Stimulated activated CD8-positive, alpha-beta memory T cell treated with anti-CD3 and anti-CD28 coated beads, Interleukin-15, amount 100 ng/mL, for 1 hour (primary cell): ENCODE measurements around the gene NBEA.

Experiments
- DNase-seq: peaks from one replicate; pipeline ENCODE4 v3.0.0-alpha.2; 2020; ENCODE audit warnings: low read depth

NBEA gene

DNA sequence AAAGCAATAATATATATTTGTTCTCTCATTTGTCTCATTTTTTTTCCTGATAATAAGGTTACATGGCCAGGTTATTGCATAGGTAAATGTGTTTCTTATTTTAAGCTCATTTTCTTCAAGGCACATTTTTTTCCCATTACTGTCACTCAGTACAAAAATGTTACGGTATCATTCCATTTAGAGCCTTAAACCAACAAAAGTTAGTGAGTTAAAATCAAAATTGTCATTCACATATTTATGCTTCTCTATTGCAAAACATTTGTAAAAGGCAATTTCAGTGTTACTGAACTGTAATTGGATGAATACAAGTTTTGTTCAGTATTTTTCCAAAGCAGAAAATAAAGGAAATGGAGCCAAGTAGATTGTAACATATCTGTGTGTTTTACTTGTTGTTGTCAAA, 652.0 kb downstream of the NBEA start:
- DNase-seq: no peak

DNA sequence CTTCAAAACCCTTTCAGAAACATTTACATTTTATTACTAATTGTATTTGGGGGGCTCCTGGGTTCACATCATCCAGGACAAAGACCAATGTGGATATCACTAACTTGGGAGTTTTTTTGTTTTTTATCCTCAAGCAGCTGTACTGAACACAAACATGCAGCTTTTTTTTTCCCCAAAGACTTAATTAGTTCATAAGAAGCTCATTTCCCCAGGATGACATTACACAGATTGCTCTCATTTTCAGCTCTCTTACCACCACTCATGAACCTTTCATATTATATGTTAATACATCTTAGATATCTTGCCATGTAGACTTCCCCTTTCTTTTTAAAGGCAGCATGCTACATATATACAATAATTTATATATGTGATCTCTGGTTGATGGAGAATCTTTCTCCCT, 653.1 kb downstream of the NBEA start:
- DNase-seq: no peak

DNA sequence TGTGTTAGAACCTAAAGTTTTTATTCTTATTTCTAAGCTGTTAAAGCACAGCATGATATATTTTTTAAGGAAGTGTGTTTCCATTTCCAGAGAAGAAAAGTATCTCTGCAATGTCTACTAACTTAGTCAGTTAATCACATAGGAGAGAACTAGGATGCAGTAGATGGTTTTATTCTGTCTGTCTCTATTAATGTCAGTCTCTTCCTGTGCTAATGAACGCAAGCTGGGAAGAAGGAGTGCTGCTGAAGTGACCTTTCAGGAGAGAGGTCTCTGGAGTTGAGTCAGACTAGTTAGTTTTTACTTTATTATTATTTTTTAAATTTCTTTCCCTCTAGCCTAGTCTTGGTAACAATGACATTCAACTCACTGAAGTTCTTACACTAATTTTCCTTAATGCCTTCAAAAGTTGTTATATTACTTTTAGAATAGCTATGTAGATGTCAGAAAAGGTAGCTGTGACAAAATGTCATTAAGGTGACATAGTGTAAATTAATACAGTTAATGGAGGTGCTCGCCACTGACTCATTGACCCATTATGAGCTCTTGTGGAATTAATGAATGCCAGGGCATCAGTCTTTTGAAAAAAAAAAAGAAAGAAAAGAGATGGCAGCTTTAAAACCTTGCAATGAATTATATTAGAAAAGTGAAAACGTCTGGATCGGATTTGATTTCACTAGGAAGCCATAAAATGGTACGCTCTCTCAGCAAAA, 654.4 kb downstream of the NBEA start:
- DNase-seq: no peak

DNA sequence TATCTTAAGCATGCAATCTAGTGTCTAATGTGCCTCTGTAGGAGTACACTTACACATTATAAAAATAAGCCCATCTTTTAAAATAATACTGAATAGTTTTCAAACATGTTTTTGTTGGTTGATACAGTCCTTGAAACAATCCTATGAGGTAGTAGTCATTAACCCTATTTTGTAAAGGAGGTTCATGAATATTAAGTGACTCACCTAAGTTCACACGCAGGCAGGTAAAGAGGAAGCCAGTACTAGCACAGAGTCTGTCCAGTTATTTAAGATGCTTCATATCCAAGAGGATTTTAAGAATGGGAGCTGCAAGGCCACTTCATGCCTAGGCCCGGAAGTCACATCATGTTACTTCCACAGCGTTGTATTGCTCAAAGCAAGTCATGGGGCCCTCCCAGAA, 655.4 kb downstream of the NBEA start:
- no peak for DNase-seq

DNA sequence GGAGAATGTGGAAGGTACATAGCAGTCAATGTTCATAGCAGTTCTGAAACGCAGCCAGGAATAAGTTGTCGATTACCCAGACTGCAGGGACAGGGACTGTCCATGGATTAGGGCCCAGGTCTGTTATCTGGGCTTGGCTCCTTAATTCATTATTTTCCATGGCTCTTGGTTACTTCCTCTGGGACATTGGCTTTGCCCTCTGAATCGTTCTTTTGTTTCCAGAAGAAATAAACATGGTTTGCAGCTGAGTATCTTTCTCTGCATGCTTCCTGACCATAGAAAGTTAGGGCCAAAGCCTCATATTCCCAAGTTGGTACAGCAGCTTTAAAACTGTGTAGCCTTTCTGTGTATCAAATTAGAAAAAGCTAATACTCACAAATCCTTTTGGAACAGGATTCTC, 656.2 kb downstream of the NBEA start:
- no peak for DNase-seq

DNA sequence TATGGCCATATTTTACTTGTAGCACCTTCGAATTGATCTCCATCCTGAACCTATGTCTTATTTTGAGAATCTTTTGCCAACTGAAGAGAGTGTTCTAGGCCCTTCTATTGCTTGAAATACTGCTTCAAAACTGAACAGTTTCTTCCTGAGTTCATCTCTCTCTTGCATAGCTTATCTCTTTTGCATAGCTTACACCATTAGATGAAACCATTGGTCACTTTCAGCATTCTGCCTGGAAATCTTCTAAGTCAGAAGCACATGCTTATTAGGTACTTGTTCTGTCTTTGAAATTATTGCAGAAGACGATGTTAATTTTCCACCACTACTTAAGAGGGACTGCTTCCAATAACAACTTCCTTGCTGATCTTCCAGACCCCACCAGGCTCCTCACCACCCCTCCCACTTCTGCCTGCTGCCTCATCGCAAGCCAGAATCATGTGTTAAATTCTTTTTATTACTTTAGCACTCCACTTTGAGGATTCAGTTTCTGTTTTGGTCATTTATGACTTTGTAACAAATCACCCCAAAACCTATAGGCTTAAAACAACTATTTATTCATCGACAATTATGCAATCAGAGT, 656.8 kb downstream of the NBEA start:
- no peak for DNase-seq

DNA sequence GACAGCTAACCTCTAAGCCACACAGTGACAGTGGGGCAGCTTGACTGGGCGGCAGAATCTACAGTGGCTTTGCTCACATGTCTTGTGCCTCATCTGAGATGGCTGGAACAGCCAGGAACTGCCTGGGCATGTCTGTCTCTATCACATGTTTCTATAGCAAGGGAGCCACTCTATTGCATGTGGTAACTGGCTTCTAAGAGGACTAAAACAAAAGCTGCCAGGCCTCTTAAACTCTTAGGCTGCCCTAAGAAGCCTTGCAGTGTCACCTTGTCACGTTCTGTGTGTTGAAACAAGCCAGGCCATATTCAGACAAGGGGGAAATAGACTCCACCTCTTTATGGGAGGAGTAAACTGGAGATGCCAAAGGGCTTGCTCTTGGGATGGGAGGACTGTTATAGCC, 657.3 kb downstream of the NBEA start:
- no peak for DNase-seq

DNA sequence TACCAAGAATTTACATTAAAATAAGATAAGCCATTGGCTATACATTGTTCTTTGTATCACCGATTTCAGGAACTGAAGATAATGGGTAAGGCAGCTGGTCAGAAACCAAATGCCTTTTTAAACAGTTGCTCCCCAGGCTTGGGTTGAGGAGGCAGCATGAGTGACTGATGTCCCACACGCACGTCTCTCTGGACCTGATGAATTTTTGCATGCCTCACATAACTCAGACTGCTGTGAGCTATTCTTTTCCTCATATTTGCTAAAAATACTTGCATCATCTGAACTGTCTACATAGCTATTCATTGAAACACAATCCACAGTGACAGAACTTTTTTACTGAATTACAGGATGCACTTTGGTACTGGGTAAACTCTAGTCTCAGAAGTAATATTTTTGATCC, 658.1 kb downstream of the NBEA start:
- no peak for DNase-seq

DNA sequence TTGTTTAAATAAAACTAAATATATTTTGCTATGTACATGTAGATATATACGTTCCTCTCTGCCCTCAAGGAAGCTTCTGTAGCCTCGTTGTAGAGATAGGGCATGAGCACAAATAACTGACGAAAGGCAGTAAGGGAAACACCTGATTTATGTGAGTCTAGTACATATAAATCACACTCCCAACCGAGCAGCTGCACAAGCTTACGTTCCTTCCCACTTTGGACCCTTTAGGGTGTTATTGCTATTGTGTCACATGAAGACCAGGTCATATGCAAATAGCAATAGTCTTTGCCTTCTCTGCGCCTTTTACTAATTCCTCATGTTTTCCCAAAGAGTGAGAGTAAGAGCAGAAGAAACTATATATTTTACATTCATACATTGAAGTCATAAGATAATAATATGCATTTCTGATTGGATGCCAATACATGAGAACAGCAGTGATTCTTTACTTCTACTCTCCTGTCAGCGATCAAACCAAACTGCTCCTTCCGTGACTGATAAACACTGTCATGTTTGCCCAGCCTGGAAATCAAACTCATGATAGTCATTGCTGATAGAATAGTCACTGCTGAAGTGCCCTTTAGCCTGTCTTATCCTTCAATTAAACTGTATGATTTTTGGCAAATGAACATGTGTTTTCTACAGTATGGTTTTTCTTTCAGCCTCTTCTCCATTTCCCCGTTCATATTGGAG, 661.7 kb downstream of the NBEA start:
- DNase-seq: no peak

DNA sequence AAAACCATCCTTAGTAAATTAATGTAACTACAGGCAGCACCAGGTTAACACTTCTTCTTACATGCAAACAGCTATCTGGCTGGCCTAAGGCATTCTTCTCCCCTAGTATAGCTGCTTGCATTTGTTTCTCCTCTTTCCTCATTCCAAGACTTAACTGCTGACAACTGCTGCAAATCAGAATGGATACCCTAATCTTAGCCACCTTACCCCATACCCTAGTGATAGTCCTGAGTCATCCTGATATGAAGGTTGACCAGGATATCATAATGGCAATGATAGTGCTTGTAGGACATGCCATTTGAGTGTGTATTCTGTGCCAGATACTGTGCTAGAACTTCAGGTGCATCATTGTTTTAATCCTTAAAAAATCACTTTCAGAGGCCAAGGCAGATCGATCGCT, 672.6 kb downstream of the NBEA start:
- DNase-seq: no peak

DNA sequence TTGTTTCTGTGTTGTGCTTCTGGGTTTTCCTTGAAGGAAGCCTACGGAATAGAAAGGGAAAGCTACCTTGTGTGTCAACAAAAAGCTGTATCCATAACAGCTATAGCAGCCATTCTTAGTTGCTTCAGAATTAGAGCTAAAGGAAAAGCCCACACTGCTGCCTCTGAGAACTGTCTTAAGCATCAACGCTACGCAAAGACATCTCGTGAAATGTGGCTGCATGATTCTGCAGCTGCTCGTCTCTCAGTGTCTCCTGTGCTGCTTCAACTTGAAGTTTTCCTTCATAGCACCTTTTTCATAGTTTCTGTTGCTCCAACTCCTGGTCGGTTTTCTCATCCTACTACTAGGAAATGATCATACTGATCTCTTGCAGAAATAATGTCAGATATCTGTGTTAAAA, 675.4 kb downstream of the NBEA start:
- DNase-seq: no peak

DNA sequence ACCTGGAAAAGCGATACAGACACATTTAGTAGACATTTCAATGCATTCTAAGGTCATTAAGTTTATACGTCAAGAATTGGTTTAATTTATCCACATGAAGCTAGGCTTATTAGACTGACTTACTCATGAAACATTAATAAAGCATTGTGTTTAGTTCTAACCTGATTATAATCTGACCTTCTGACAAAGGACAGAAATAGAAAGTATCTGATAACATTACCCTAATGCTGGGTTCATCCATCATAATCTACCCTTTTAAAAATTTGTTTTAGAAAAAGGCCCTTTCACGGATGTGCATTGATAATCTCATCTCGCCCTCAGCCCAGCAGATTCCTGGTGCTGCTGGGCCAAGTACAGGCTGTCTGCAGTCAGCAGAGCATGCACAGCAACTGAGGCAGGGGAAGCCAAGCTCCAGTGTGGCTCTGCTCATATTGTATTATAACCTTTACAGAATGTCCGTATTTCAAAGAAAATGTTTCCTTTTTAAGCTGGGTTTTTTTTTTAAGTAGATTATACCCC, 676.6 kb downstream of the NBEA start:
- DNase-seq: no peak

DNA sequence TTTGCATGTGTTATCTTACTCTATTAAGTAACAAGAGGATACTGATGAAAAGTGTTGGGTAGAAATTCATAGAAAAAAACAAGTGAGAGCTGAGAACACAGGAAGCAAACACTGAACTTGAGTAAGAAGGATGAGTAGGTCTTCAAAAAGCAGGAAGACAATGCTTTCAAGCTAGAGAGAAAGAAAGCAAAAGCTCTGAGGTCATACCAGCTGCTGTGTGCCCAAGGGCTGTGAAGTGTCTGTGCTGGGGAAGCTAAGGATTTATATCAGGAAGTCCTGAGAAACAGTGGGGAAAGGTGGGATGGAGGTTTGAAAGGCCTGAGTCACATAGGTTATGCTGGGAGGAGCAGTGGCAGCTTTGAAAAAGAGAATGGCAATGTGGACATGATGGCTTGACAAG, 679.9 kb downstream of the NBEA start:
- no peak for DNase-seq

DNA sequence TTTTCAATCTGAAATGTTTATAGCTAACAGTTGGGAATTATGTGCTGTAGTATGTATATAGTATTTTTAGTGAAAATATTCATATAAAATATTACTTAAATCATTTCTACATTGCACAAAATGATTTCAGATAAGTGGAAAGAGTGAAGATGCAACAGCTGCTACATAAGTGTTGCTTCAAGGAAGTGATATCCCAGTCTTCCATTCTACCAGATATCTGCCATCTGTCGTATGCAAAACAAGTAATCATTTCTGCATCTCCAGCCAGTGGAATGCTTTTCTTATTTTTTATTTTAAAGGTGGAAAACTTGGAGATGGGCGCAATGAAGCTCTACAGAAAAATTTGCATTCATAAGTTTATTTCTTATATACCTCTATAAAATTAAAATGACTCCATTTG, 687.0 kb downstream of the NBEA start:
- no peak for DNase-seq

DNA sequence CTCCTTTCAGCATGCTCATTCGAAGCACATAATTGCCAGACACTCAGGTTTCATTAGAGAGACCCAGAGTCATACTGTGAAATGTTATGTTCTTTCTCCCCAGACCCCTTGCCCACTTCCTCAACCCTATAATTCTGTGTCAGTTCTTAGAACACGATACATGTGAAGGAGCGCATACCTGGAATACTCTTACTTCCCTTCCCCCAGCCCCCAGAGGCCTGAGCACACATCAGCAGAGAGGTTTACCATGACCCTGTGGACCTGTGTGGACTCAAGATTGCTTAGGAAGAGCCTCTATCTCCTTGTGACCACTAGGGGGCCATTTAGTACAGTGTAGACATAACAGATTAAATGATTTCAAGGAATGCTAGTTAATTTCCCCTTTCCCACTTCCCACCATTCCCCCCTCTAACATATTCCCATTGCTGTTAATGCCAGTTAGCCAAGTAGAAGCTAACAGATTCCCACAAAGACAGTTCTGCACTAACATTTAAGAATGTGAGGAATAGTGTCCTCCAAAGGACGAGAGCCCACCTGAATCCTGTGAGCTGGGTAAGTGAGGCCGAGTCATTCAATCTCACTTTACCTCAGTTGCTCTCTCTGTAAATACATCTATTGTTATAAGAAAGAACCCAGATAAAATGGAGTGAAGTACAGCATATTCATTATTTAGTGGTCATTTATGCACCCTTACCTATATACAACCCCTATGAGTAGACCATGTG, 688.6 kb downstream of the NBEA start:
- DNase-seq: no peak

DNA sequence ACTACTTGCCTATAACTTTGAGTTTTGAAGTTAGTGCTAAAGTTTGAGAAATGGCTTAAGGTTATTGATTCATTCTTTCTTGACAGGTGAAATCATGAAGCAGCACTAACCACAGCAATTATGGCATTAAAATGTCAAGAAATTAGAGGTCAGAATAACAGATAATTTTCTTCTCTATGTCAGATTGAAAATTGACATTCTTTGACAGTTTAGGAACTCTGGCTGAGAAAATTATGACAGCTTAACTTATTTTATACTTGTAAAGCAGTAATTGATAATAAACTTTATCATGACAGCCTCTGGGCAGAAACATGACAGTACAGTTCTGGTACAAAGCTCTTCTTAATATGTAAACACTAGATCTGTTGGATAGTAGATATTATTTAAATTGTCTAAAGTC, 689.6 kb downstream of the NBEA start:
- no peak for DNase-seq

DNA sequence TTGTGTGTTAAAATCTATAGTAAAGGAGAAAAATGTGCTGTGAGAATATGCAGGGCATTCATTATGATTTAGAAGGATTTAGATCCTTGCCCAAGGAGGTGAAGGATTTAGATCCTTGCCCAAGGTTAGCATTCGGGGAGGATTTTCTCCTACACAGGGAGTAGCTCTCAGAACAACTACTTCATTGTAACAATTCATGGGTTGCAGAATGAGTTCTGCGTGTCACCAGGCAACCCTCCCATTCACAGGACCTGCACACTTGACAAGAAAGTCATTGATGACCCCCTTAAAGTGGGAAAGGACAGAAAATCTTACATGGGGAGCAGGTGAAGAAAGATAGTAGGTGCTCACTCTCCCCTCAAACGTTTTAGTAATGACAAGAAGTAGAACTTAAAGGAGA, 701.6 kb downstream of the NBEA start:
- no peak for DNase-seq

DNA sequence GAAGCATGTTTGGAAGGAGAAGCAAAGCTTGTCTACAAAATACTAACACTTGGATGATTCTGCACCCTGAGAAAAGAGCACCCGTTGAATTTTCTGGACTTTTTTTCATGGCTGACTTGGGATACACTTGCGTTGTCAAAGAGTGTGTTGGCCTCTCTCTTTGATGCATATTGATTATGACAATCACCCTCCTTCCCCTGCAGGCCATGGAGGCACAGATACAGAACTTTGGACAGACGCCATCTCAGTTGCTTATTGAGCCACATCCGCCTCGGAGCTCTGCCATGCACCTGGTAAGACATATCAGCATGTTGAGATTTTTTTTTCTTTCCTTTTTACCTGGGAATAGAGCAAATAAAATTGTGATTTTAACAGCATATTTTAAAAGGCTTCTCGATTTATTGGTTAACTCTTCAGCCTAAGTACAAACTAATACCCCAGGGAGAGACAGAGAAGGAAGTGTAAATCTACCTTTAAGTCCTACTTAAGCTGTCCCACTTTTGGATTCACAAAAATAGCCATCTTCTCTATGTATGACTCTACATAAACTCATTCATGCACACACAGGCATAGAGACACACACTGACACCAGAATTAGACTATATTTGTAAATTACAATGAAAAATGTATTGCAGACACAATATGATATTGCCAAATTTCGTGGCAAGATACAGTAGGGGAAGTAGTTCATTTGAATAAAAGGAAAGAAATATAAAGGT, 704.1 kb downstream of the NBEA start:
- no peak for DNase-seq

DNA sequence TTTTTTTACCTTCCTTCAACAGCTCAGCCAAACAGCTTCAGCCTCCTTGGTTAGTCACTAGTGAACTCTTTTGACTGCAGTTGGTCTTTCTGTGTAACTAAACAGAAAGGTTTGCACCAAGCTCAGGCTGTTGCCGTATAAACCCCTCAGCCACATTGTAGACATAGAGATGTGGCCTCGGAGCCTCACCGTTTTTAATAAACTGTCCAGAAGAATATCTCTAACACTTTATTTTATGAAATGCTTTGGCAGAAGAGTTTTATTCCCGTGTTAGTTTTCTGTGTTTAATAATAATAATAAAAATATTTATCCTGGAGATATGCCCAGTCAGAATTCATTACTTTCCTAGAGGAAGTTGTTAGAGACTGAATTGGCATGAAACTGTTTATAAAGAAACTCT, 706.1 kb downstream of the NBEA start:
- DNase-seq: no peak

DNA sequence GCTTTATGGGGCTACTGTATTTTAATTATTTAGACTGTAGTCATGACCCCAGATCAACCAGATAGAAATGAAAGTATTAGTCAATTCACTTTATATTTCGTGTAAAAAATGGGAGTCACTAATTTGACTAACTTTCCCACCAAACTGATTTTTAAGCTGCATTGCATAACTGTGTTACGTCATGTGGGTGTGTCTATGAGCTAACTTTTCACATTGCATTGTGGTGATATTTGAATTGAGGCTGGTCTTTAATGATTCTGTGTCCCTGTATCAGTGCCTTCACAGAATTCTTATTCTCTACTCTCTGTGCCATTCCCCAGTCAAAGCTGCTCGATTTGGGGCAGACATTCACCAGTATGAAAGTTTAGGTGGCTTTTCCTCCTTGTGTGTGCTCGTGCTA, 707.1 kb downstream of the NBEA start:
- DNase-seq: no peak

DNA sequence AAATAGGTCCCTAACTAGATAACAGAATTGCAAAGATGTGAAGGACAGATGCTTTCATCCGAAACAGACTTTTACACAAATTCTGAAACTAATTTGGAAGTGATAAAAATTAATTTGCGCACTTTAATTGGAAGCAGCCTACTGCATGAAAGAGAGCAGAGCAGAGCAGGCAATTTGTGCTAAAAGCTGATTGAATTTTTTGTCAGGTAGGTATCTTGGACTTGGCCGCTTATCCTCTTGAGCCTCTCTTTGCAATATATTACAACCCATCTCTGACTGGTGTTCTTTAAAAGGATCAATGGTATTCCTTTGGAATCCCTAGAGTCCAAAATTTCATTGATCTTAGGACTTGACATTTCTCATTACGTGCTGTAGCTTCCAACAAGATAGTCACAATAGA, 717.7 kb downstream of the NBEA start:
- no peak for DNase-seq

DNA sequence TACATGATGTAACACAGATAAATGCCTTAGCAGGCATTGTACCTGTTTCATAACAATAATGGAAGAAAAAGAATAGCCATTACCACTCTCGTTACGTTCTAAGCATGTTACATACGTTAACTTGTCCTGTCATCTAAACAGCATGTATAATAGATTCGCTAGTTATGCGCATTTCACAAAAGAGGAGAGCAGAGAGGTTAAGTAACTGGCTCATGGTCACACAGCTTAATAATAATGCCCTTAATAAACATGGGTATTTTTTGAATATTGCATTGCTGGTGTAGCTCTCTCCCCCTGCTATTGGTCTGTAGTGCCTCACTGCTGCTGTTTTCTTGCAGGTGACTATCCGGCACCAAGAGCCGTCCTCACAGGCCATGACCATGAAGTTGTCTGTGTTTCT, 722.7 kb downstream of the NBEA start:
- DNase-seq: no peak
